HG02870 (cell line): Measurements from ENCODE around the gene RBMS1.

ENCODE experiments used
- ATAC-seq: cut with Tn5 transposase; IDR thresholded peaks from one replicate; pipeline ENCODE4 v1.9.1; 2021; ENCODE audit warnings: mild to moderate bottlenecking, moderate library complexity; ENCODE audit not compliant: unreplicated experiment

RBMS1 gene

DNA sequence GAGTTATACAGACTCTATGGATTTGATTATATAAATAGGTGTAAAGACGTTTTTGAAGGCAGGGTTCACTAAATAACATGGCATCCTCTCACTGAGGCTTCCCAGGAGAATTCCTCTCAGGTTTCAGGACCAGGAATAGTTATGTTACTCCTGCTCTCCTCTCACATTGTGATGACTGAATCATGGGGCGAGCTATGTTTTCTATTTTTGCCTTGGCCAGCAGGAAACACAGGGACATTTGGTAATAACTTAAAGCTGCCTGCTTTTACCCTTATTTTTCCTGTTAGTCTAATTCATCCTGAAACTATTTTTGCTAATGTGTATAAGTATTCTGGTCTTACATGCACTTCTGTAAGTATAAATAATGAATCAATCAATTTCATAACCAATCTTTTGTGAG is 178.3 kb downstream of the RBMS1 start:
- ATAC-seq: no peak

DNA sequence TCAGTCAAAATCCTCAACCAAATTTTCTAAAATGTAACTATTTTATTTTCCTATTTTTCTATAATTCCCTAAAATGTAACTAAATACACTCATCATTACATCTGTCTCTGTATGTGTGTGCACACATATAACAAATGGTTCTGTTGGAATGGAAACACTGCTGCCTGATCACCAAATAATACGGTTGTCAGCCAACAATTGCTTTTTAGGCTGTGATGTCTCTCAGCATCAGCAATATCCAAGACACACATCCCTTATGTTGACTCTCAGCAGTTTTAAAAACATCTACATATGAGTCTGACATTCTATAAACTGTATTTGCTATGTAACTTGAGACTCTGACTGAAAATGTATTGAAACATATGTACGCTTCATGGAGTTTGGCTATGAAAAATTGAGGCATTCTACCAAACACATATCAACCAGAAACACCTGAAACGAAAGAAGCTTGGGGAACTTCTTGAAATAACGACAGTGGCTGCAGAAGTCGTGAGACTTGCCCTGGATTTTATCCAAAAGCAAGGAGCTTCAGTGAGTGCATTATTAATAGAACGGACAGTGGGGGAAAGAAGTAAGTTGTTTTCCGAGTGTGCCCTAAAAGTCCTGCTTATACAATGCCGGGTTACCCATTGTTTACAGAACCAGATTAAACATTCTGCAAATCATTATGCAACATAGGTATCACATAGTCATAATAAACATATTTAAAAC is 183.3 kb downstream of the RBMS1 start:
- no peak for ATAC-seq

DNA sequence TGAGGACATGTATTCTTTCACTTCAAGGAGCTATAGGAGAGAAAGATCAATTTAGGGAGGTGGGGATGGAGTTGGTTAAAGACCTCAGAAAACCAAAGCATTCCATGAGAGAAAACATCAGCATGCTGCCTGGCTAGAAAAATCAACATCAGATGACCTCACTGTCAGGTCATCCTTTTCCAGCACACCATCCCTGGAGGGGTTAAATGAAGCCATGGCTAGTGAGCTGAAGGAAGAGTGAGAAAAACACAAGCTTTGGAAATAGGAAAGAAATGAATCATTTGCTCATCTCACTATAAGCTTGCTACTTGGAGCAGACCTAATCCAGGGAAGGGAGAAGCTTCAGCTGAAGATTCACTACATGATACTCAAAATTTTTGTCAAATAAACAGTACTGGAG is 184.0 kb downstream of the RBMS1 start:
- ATAC-seq: no peak

DNA sequence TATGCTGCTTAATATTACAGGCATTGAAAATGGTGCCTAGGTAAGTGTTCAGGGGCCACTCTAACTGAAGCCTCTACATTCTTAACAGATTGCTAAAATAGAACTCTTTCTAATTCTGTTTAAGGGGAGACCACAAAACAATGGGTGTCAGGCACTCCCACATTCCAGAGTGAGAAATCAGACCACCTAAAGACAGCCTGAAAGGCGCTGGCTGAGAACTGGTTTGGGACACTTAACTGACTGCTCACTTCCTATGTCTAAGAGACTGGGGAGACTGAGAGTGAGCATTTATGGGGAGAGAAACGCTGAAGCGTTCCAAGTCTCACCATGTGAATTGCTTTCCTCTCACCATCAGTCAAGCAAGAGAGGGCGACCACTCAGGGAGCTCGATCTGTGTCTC is 184.7 kb downstream of the RBMS1 start:
- ATAC-seq: no peak

DNA sequence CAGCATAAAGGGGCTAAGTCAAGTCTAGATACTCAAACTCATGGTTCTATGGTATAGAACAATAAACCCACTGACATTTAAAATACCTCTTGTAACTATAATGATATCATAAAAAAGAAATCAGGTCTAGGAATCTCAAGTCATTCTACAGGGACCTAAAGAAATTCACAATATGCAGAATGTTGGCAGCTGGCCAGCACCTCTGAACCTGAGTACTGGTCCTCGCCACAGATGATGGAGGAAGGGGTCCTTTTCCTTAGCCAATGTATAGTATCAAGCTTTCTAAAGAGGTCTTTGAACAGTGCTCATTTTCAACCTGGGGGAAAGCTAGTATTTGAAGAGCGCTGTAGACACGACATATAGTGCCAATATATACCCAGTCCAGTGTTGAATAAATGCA is 185.1 kb downstream of the RBMS1 start:
- no peak for ATAC-seq

DNA sequence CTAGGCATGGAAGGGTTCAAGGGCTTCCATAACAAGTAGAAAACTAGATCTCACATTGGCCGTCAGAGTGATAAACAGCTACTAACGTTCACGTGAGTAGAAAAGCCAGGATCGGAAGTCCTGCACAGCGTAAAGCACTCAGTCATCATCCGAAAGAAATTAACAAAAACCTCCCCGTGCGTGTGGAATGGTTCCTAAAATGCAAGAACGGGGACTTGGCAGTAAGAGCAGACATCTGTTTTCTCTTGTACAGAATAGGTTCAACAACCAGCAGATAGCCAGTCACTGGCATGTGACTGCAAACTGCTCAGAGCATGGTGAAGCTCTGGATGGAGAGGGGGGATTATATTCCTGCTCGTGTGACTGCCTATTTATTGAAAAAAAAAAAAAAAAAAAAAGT is 186.6 kb downstream of the RBMS1 start:
- ATAC-seq: no peak

DNA sequence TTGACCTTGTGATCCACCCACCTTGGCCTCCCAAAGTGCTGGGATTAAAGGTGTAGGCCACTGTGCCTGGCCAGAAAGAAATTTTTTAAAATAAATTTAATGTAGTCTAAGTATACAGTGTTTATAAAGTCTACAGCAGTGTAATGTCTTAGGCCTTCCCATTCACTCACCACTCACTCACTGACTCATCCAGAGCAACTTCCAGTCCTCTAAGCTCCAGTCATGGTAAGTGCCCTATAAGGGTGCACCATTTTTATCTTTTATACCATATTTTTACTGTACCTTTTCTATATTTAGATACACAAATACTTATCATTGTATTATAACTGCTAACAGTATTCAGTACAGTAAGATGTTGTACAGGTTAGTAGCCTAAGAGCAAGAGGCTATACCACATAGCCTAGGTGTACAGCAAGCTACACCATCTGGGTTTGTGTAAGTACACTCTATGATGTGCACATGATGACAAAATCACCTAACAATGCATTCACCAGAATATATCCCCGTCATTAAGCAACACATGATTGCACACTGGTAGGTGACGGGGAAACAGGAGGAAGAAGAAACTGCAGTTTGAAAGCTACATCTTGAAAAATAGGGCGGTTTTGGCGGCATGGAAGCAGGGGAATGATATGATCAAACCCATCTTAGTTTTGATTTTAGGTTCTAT is 188.4 kb downstream of the RBMS1 start:
- ATAC-seq: no peak

DNA sequence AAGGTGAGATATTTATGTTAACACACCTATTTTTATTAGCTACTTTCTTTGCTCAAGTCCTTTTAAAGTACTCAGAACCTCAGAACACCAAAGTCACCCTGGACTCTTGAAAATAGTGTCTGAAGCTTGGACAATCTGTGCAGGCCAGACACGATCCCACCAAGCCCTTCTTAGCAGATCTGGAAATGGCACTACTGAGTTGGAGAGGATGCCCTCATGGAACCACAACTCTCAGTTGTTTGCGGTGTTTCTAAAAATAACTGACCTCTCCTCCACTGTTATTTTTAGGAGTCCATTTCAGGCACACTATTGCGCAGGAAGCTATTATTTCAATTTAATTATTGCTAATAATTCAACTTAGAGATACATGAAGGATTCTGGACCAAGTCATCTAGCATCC is 190.1 kb downstream of the RBMS1 start:
- no peak for ATAC-seq

DNA sequence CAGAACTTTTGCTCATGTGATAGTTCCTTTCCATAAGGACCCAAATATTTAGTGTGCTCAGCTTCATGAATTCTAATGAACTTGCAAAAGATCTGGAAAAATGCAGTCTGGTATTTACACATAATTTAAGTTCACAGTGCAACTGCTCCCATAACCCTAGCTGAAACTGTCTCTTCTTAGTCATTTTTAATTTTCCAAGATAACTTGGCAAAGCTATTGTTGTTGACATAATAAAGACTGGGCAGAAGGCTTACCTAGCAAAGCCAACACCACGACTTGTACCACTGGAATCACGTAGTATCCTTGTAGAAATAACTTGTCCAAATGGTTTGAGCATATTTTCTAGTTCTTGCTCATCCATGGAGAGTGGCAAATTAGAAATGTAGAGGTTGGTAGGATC is 190.5 kb downstream of the RBMS1 start:
- no peak for ATAC-seq

DNA sequence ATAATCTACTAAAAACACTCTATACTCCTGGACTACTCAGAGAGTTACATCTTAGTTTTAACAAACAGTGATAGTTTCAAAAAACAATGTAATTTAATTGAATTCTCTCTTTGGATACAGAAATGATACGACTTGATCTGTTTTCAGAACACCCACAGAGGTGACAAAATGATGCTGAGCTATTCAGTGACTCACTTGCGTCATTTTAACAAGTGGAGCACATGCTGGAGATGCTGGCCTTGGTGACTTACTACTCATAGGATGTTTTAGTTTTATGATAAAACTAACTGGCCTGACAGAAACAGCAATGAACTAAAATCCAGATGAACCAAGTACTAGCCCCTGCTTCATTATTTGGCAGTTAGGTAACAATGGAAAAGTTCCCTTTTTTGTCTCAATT is 192.2 kb downstream of the RBMS1 start:
- no peak for ATAC-seq

DNA sequence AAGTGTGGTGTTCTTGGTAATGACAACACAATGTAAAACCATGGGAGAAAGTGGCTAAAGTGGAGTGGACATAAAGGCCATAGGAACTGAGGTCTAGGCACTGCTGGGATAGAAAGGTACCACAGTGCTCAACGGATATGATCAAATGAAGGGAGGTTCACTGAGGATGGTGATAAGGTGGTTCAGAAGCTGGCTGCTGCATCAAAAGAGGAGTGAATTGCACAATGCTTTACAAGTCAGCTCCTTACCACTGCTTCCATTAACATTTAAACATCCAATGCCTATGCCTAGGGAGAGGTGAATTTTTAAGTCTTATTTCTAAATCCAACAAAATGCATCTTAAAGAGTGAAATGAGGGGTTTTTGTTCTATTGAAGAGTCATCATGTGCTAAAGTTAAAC is 193.4 kb downstream of the RBMS1 start:
- ATAC-seq: no peak

DNA sequence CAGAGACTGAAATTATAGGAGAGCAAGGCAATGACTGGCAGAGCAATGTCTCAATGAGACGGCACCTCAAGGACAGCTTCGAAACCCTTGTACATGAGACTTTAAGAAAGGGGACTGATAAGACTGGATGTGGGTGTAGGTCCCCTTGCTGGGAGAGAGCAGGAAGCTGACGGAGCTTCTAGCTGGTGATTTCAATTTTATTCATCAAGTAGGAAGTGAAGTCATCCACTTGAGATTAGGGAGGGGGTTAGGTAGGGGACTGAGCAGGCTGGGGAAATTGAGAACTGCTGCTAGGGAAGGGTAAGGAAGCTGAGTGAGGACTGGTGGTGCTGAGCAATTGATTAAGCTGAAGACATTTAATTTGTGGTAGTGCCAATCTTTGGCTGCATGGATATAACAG is 194.1 kb downstream of the RBMS1 start:
- no peak for ATAC-seq

DNA sequence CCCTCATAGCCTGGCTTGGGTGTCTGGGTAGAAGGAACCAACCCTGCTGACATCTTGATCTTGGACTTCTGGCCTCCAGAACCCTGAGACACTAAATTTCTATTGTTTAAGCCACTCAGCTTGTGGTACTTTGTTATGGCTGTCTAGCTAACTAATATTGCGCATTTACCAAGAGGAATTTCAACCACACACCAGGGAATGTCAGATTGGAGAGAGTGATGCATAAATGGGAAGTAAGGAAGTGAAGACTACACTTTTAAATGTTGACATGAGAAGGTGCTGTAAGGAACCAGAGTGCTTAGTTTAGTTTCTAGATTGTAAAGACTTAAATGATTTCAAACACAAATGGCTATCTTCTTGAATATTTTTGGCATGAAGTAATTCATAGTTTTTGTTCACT is 194.6 kb downstream of the RBMS1 start:
- no peak for ATAC-seq

DNA sequence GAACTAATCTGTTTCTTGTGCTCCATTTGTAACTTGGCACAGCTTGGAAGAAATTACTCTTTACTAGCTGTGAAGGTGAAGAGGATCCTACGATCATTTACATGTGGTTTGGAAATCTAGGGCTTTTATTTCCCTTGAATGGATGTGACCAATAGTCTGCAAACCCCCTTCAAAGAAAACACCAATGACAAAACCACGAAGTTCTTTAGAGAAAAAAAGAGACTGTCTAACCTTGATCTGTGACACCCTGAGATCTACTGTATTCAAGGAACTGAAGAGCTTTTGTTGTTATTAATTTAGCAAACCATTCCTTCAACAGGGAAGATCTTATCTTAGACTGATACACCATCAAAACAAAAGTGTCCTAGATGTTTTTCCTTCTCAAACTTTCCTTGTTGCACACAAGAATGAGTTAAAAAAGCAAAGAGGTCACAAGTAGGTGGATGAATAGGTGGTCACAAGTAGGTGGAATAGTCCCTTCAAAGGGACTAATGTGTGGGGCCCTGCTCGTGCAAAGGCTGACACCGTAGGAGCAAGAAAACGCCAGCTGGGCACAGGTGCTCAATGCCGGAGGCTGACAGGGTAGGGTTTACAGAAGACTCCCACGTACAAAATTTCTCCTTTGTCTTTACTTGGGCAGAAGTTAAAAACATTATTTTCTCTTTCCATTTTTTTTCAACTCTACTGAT is 197.9 kb downstream of the RBMS1 start:
- no peak for ATAC-seq

DNA sequence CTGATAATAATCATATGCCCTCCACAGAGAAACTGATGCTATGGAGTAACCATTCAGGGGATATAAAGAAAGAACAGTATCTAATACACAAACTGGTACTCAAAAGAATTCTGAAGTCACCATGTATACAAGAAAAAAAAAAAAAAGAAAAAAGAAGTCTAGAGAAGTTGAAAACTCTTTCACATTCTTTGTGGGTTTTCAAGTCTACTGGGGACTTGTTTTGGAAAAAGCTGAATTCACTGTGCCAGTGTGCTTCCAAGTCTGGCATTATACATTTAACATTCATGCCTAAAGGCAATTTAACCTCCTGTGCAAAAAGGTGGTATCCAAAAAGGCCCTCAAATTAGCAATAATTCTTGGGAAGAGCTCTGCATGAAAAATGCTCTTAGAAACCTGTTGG is 198.7 kb downstream of the RBMS1 start:
- no peak for ATAC-seq

DNA sequence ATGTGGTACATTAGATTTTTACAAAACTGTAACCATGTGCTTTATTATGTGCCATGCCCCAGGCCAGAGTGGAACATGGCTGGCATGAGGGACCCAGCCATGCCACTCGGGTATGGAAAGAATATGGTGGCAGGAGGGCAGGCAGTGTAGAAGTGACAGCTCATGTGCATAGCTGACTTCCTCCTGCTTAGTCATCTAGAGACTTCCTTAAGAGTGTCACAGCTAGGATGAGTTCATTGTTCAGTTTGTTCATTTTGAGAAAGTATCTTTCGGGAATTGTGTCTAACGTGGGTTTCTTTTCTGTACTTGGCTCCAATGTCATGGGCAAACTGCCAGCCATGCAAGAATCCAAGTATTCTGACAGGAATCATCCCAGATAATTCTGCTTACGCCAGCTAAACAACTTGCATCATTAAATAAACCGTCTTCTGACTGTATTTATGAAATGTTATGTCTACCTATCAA is 199.2 kb downstream of the RBMS1 start:
- peak; percentile 51 for ATAC-seq

DNA sequence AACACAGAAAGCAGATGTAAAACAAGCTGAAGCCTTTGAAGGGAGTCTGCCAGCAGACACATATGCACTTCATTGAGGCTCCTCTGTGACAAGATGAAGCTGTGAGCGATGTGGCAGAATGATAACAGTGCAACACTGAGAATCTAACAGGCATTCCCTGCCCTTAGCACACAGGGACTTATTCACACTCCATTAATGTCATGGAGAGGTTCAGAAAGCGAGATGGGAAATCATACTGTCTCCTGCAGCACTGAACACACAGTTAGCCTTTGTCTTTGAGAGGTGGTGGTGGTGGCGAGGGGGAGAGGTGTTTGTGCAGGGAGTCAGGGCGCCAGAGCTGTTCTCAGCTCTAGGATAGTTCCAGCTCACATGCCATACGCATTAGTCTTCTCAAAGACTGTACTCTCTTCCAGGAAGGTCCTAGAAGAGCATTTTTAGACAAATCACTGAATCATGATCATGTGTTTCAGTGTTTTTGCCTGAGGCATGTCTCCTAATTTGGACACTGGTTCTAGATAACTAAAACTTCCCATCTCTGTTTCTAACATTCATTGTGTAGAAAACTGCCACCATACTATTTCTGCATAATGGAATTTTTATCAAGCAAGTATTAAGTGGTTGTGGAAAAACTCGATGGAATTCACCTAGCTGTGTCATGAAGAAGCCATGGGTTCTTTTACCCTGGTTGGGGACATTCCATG is 200.1 kb downstream of the RBMS1 start:
- ATAC-seq: no peak

DNA sequence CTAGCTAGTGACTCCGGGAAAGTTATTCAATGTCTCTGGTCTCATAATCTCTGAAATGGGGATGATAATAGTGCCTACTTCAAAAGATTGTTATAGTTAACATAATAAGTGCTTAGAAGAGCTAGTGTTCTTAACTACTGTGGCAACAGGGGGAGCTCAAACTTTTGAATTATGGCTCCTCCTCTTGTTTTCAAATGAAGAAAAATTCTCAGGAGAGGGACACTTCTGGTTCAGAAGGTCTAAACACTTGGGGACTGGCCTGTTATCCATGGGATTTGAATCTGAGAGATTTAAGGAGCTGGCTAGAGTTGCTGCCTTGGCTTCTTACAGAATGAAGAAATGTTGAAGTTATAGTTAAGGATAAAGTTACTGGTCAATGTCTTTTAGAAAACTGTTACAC is 201.4 kb downstream of the RBMS1 start:
- no peak for ATAC-seq

DNA sequence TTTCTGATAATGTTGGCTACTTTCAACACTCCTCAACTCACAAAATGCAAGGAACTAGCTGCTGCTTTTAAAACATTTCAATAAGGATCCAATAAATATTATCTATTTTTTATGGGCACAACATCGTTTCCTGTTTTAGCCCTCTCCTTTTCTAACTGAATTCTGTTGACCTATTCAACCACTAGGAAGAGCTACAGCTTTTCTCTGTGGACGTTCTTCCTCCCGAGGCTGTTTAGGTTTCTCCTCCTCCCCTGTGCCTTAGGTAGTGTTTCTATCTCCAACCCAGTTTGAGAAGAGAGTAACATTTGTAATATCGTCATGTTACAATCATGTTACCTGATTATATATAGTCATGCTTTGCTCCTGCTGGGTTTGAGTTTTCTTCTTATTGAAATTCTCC is 202.2 kb downstream of the RBMS1 start:
- no peak for ATAC-seq

DNA sequence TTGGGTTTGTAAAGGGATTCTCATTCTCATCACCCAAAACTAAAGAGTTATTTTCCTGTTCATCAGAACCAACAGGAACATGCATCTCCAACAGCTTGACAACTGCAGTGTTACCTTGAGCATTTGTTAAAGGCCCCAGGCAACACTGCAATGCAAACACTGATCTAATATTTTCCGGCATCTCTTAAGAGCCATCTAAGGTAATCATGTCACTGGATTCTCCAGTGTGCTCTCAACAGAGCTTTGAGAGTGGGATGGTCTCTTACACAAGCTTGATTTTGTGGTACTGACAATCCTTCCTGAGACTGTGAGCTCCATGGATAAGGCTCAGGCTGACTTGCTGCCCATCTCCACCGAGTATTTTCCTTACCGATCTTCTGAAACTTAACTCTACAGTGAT is 203.0 kb downstream of the RBMS1 start:
- no peak for ATAC-seq

DNA sequence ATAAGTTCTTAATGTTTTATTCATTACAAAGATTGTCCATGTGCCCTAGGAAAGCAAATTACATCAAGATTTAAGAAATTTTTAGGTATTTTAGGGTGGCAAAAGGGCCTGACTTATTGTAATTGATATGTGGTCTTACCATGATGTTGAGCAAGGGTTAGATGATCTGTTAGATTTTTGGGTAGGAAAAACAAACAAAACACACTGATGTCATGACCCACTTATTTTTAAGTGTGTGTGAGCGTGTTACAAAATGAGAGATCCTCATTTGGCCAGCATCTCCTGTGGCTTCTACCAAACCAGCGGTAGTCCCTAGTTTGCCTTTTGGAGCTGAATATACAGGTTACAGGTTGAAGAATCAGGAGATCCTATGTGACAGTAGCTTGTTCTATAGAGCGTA is 203.8 kb downstream of the RBMS1 start:
- no peak for ATAC-seq

DNA sequence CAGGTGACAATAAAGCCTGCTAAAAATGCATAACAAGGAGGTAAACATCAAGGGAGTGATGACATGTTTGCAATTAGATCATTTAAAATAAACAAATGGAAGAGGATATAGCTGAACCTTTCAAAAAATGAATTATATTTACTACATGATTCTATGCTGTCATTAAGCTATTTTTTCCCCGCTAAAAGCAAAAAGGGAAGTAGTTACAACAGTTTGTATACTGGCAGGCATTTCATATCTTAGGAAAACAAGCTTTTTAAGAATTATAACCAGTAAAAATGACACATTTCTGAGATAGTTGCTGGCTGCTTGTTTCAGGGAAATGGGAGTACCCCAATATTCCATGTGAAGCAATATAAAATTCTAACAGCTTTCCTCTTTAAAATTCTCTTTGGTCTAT is 204.5 kb downstream of the RBMS1 start:
- ATAC-seq: no peak
